Measurements from ENCODE around the gene BIRC3. TPM values are rescaled to one million over a fixed set of nuclear protein-coding genes. Genes with fewer than 3 reads are reported as not detected.
A peak's percentile ranks its signal among the peaks of the same experiment; 100 is the strongest.
"Not testable (repeated sequence)": the region's sequence is repeated elsewhere in the genome, so short reads cannot be mapped to it uniquely, and the experiment has no call there.

Gene BIRC3
- total and polyA plus RNA-seq, 7 donors = 9.1 to 92.6 (median 18.4) TPM

GRCh38 chr11:102289592-102289991 lies 27.7 kb upstream of the BIRC3 start:
- intact Hi-C loops (cut with DNase I) = loop anchor here (5.0 to 10.0 kb wide), 5 partner anchors 58 to 425 kb away; partner anchors contain the start of gene BIRC2
- no peak for TF ChIP-seq CTCF (IDR thresholded peaks at IDR 0.05)
- TF ChIP-seq EP300 (IDR thresholded peaks at IDR 0.05) = no peak
- TF ChIP-seq POLR2A (IDR thresholded peaks at IDR 0.05) = no peak
- TF ChIP-seq POLR2AphosphoS5 (IDR thresholded peaks at IDR 0.05) = no peak
- no peak for DNase-seq
- Histone ChIP-seq H3K4me1 (peaks cover 0 to 16% (median 6%) of the 10 kb centered on the region in 4 donors), H3K9me3 (no peaks in the 10 kb centered on the region), H3K27me3 (no peaks in the 10 kb centered on the region), H3K4me3 (no peak overlapping the region), H3K36me3 (no peaks in the 10 kb centered on the region), H3K27ac (peak overlapping the region in 1 of 4 donors; percentile 4)
- WGBS, 2 donors = 31 to 43% methylated on average over 3 of the region's 3 CpGs

DNA sequence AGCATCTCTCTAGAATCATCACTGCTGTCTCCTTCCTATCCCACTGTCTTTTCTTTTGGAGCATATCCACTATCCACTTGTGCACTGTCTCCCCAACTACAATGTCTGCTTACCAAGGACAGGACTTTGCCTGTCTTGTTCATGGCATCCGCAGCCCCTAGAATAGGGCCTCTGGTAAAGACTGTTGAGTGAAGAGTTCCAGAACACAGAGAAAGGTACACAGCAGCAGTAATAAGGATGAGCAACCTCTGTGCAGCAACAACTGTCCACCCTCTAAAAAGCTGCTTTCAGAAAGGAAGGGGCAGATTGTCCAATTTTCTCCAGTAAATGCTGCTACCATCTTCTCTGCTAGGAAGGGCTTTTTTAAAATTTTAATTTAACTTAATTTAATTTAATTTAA lies 25.5 kb upstream of the BIRC3 start:
- Histone ChIP-seq H3K27me3 (no peaks in the 10 kb centered on the region), H3K27ac (no peak overlapping the region), H3K4me1 (peaks cover 0 to 16% (median 6%) of the 10 kb centered on the region in 4 donors), H3K36me3 (no peaks in the 10 kb centered on the region), H3K4me3 (no peak overlapping the region), H3K9me3 (no peaks in the 10 kb centered on the region)
- intact Hi-C loops (cut with DNase I) = no loop called here
- DNase-seq = no peak
- 97 to 99% methylated on average over 1 of the region's 1 CpG for WGBS, 2 donors
- no peak for TF ChIP-seq CTCF (IDR thresholded peaks at IDR 0.05)

- no peaks in the 10 kb centered on the region for H3K36me3 ChIP-seq
- H3K4me3 ChIP-seq = no peak overlapping the region
- WGBS, 2 donors = 76 to 92% methylated on average over 6 of the region's 6 CpGs
- no peaks in the 10 kb centered on the region for H3K9me3 ChIP-seq
- intact Hi-C loops (cut with DNase I) = no loop called here
- H3K27me3 ChIP-seq = no peaks in the 10 kb centered on the region
- no peak for DNase-seq
- H3K4me1 ChIP-seq = peaks cover 0 to 14% (median 4%) of the 10 kb centered on the region in 4 donors
- TF ChIP-seq CTCF (IDR thresholded peaks at IDR 0.05) (no peak), POLR2A (IDR thresholded peaks at IDR 0.05) (no peak), EP300 (IDR thresholded peaks at IDR 0.05) (no peak), POLR2AphosphoS5 (IDR thresholded peaks at IDR 0.05) (no peak)
- H3K27ac ChIP-seq = no peak overlapping the region
Measured at GRCh38 chr11:102292933-102293332, 24.4 kb upstream of the BIRC3 start.

- intact Hi-C loops (cut with DNase I) = no loop called here
- Histone ChIP-seq H3K4me1 (peaks cover 0 to 10% (median 3%) of the 10 kb centered on the region in 4 donors), H3K27me3 (no peaks in the 10 kb centered on the region), H3K9me3 (no peaks in the 10 kb centered on the region), H3K27ac (no peak overlapping the region), H3K36me3 (no peaks in the 10 kb centered on the region), H3K4me3 (no peak overlapping the region)
- DNase-seq = no peak
- 13 to 16% methylated on average over 6 of the region's 6 CpGs for WGBS, 2 donors
- TF ChIP-seq EP300 (IDR thresholded peaks at IDR 0.05) (no peak), CTCF (IDR thresholded peaks at IDR 0.05) (peak in 3 of 4 experiments; percentile 38 to 59 (median 56)), POLR2AphosphoS5 (IDR thresholded peaks at IDR 0.05) (no peak)
Measured at GRCh38 chr11:102293873-102294601, 23.2 kb upstream of the BIRC3 start.

- Histone ChIP-seq H3K4me3 (no peak overlapping the region), H3K9me3 (no peaks in the 10 kb centered on the region), H3K36me3 (no peaks in the 10 kb centered on the region), H3K4me1 (peaks cover 0 to 1% (median 0%) of the 10 kb centered on the region in 4 donors), H3K27me3 (no peaks in the 10 kb centered on the region), H3K27ac (no peak overlapping the region)
- WGBS, 2 donors = 68% methylated on average over 2 of the region's 2 CpGs
- TF ChIP-seq EP300 (IDR thresholded peaks at IDR 0.05) (no peak), POLR2A (IDR thresholded peaks at IDR 0.05) (no peak), POLR2AphosphoS5 (IDR thresholded peaks at IDR 0.05) (no peak), CTCF (IDR thresholded peaks at IDR 0.05) (no peak)
- intact Hi-C loops (cut with DNase I) = no loop called here
- no peak for DNase-seq
Measured at GRCh38 chr11:102295045-102295444, 22.2 kb upstream of the BIRC3 start.

- H3K27me3 ChIP-seq; H3K27ac ChIP-seq; H3K4me3 ChIP-seq; H3K36me3 ChIP-seq; DNase-seq; H3K9me3 ChIP-seq; H3K4me1 ChIP-seq; intact Hi-C loops (cut with DNase I): not testable (repeated sequence)
- 86 to 89% methylated on average over 4 of the region's 4 CpGs for WGBS, 2 donors
Measured at GRCh38 chr11:102296757-102297156, 20.5 kb upstream of the BIRC3 start.

DNA sequence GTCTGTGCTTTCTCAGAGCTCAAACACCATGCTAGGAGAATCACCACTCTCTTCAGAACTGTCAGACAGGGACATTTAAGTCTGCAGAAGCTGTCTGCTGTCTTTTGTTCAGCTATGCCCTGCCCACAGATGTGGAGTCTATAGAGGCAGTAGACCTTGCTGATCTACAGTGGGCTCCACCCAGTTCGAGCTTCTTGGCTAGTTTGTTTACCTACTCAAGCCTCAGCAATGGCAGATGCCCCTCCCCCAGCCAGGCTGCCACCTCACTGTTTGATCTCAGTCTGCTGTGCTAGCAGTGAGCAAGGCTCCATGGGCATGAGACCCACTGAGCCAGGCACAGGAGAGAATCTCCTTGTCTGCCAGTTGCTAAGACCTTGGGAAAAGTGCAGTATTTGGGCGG lies 16.4 kb upstream of the BIRC3 start:
- WGBS, 2 donors = 50 to 59% methylated on average over 2 of the region's 2 CpGs
- H3K36me3 ChIP-seq; H3K27ac ChIP-seq; H3K4me1 ChIP-seq; intact Hi-C loops (cut with DNase I); H3K27me3 ChIP-seq; DNase-seq; H3K4me3 ChIP-seq: not testable (repeated sequence)
- peaks cover 0 to 13% (median 0%) of the 10 kb centered on the region in 4 donors for H3K9me3 ChIP-seq

Data from sigmoid colon (tissue), 7 donors.